Subcutaneous abdominal adipose tissue (tissue), 5 donors: ENCODE measurements around the gene GRM5.

Experiments
- H3K27ac ChIP-seq: one replicate; pipeline ENCODE4 v1.7.0; 2013; ENCODE audit warnings: low read depth, mild to moderate bottlenecking, inconsistent platforms, low read length, moderate library complexity
- H3K27me3 ChIP-seq, 5 donors: one replicate each; pipeline ENCODE4 v1.7.0; 2013; ENCODE audit warnings: low read length in 5 of 5, inconsistent platforms in 1 of 5; ENCODE audit not compliant: control insufficient read depth in 5 of 5, insufficient read depth in 4 of 5
- H3K36me3 ChIP-seq, 5 donors: one replicate each; pipeline ENCODE4 v1.7.0; 2013; ENCODE audit warnings: low read length in 5 of 5; ENCODE audit not compliant: control insufficient read depth in 5 of 5, insufficient read depth in 5 of 5
- H3K4me1 ChIP-seq, 5 donors: one replicate each; pipeline ENCODE4 v1.7.0; 2013; ENCODE audit warnings: low read length in 5 of 5, mild to moderate bottlenecking in 3 of 5, moderate library complexity in 1 of 5; ENCODE audit not compliant: control insufficient read depth in 5 of 5, insufficient read depth in 5 of 5
- H3K4me3 ChIP-seq, 5 donors: one replicate each; pipeline ENCODE4 v1.7.0; 2013; ENCODE audit warnings: low read length in 5 of 5, low read depth in 1 of 5
- H3K9ac ChIP-seq, 5 donors: one replicate each; pipeline ENCODE4 v1.7.0; 2013; ENCODE audit warnings: low read length in 5 of 5, mild to moderate bottlenecking in 4 of 5, moderate library complexity in 3 of 5
- H3K9me3 ChIP-seq, 5 donors: one replicate each; pipeline ENCODE4 v1.7.0; 2013; ENCODE audit warnings: low read length in 5 of 5; ENCODE audit not compliant: control insufficient read depth in 5 of 5
- donor health status: healthy.
- donor health status: healthy.
- donor health status: healthy.
- donor health status: healthy.
- donor health status: healthy.

The GRM5 gene

GRCh38 chr11:88632163-88632562, 433.6 kb downstream of the GRM5 start:
- H3K4me3 ChIP-seq = no peak overlapping the region
- no peaks in the 10 kb centered on the region for H3K27me3 ChIP-seq
- no peaks in the 10 kb centered on the region for H3K36me3 ChIP-seq
- no peak overlapping the region for H3K27ac ChIP-seq
- no peaks in the 10 kb centered on the region for H3K4me1 ChIP-seq
- no peaks in the 10 kb centered on the region for H3K9me3 ChIP-seq
- no peak overlapping the region for H3K9ac ChIP-seq

- Histone ChIP-seq H3K9ac (no peak overlapping the region), H3K4me1 (no peaks in the 10 kb centered on the region), H3K36me3 (no peaks in the 10 kb centered on the region), H3K4me3 (no peak overlapping the region), H3K27ac (no peak overlapping the region), H3K9me3 (no peaks in the 10 kb centered on the region), H3K27me3 (no peaks in the 10 kb centered on the region)
These were observed 434.3 kb downstream of the GRM5 start for GRCh38 chr11:88631497-88631896.

- H3K4me1 ChIP-seq = no peaks in the 10 kb centered on the region
- no peak overlapping the region for H3K27ac ChIP-seq
- H3K4me3 ChIP-seq = no peak overlapping the region
- H3K36me3 ChIP-seq = no peaks in the 10 kb centered on the region
- H3K27me3 ChIP-seq = no peaks in the 10 kb centered on the region
- H3K9me3 ChIP-seq = no peaks in the 10 kb centered on the region
- no peak overlapping the region for H3K9ac ChIP-seq
These were observed 436.3 kb downstream of the GRM5 start for GRCh38 chr11:88629496-88629895.

- Histone ChIP-seq H3K36me3 (no peaks in the 10 kb centered on the region), H3K27me3 (no peaks in the 10 kb centered on the region), H3K4me1 (no peaks in the 10 kb centered on the region), H3K9me3 (no peaks in the 10 kb centered on the region), H3K4me3 (no peak overlapping the region), H3K9ac (no peak overlapping the region), H3K27ac (no peak overlapping the region)
These were observed 439.6 kb downstream of the GRM5 start for GRCh38 chr11:88626216-88626615.

GRCh38 chr11:88623531-88623930, 442.3 kb downstream of the GRM5 start:
- Histone ChIP-seq H3K27ac (no peak overlapping the region), H3K4me3 (no peak overlapping the region), H3K27me3 (no peaks in the 10 kb centered on the region), H3K9ac (no peak overlapping the region), H3K4me1 (peaks cover 0 to 4% (median 0%) of the 10 kb centered on the region in 5 donors), H3K36me3 (no peaks in the 10 kb centered on the region), H3K9me3 (no peaks in the 10 kb centered on the region)

- no peaks in the 10 kb centered on the region for H3K27me3 ChIP-seq
- no peak overlapping the region for H3K4me3 ChIP-seq
- H3K9me3 ChIP-seq = no peaks in the 10 kb centered on the region
- no peak overlapping the region for H3K27ac ChIP-seq
- H3K9ac ChIP-seq = no peak overlapping the region
- peaks cover 0 to 7% (median 3%) of the 10 kb centered on the region in 5 donors for H3K4me1 ChIP-seq
- H3K36me3 ChIP-seq = no peaks in the 10 kb centered on the region
These were observed 445.1 kb downstream of the GRM5 start for GRCh38 chr11:88620568-88621130.

- Histone ChIP-seq H3K36me3 (no peaks in the 10 kb centered on the region), H3K4me3 (no peak overlapping the region), H3K9me3 (no peaks in the 10 kb centered on the region), H3K27ac (no peak overlapping the region), H3K9ac (no peak overlapping the region), H3K27me3 (no peaks in the 10 kb centered on the region), H3K4me1 (peaks cover 0 to 13% (median 7%) of the 10 kb centered on the region in 5 donors)
These were observed 446.0 kb downstream of the GRM5 start for GRCh38 chr11:88619656-88620385.

- Histone ChIP-seq H3K9me3 (no peaks in the 10 kb centered on the region), H3K4me1 (peaks cover 0 to 13% (median 7%) of the 10 kb centered on the region in 5 donors), H3K27me3 (no peaks in the 10 kb centered on the region), H3K27ac (no peak overlapping the region), H3K4me3 (no peak overlapping the region), H3K36me3 (no peaks in the 10 kb centered on the region), H3K9ac (no peak overlapping the region)
These were observed 446.7 kb downstream of the GRM5 start for GRCh38 chr11:88619071-88619425.

- Histone ChIP-seq H3K4me1 (peaks cover 0 to 13% (median 7%) of the 10 kb centered on the region in 5 donors), H3K4me3 (no peak overlapping the region), H3K9me3 (no peaks in the 10 kb centered on the region), H3K36me3 (no peaks in the 10 kb centered on the region), H3K27me3 (no peaks in the 10 kb centered on the region), H3K27ac (no peak overlapping the region), H3K9ac (no peak overlapping the region)
These were observed 447.3 kb downstream of the GRM5 start for GRCh38 chr11:88618327-88619070.

GRCh38 chr11:88617226-88617625, 448.6 kb downstream of the GRM5 start:
- H3K4me1 ChIP-seq = peaks cover 0 to 13% (median 7%) of the 10 kb centered on the region in 5 donors
- no peaks in the 10 kb centered on the region for H3K27me3 ChIP-seq
- H3K9me3 ChIP-seq = no peaks in the 10 kb centered on the region
- H3K9ac ChIP-seq = no peak overlapping the region
- H3K36me3 ChIP-seq = no peaks in the 10 kb centered on the region
- H3K27ac ChIP-seq = no peak overlapping the region
- H3K4me3 ChIP-seq = no peak overlapping the region
